ENCODE measurements around the gene ATP9A. TPM values are rescaled to one million over a fixed set of nuclear protein-coding genes. Genes with fewer than 3 reads are reported as not detected.

ATP9A gene
- total and polyA plus RNA-seq, 2 of the 8 experiments (the other 6 are each of a cell fraction or from before 2014, with no cell fraction given), result 5.0 to 6.4 TPM

DNA sequence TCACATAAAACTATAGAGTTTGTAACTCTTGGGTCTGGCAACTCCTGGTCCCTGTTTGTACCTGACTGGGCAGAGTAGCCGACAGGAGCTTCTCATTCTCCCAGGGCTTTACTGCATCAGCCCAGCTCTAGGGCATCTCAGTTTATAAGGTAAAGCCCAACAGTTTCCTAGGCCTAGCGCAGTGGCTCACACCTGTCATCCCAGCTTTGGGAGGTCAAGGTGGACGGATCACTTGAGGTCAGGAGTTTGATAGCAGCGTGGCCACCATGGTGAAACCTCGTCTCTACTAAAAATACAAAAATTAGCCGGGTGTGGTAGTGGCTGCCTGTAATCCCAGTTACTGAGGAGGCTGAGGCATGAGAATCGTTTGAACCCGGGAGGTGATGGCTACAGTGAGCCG, 47.8 kb downstream of the ATP9A start (continued):
- TF ChIP-seq TBP (IDR thresholded peaks at IDR 0.05; ENCODE audit: low read depth, low read length), result no peak
- no peak for TF ChIP-seq KDM1A (IDR thresholded peaks at IDR 0.05; ENCODE audit: borderline replicate concordance, low read length)
- no peak for TF ChIP-seq SP1 (IDR thresholded peaks at IDR 0.05; ENCODE audit: low read depth, low read length)
- TF ChIP-seq SIN3A (conservative IDR thresholded peaks at IDR 0.05 in 1 of 2, IDR thresholded peaks at IDR 0.05 in 1 of 2; ENCODE audit: low read depth in 1 of 2, low read length in 2 of 2), result no peak
- no peak for TF ChIP-seq HDAC2 (IDR thresholded peaks at IDR 0.05; ENCODE audit: borderline replicate concordance in 1 of 2, low read depth in 2 of 2, low read length in 2 of 2)

All from H1 (cell line).